Right cardiac atrium (tissue), 5 donors: Measurements from ENCODE around the gene MLLT10. TPM values are rescaled to one million over a fixed set of nuclear protein-coding genes. Genes with fewer than 3 reads are reported as not detected.

Experiments
- ATAC-seq, 2 donors: fragments of 200-7000 bp; cut with Tn5 transposase; one replicate each; pipeline versions ENCODE4 v1.8.0 to v1.9.1; 2020; ENCODE audit warnings: moderate library complexity in 2 of 2, mild to moderate bottlenecking in 1 of 2
- DNase-seq, 3 donors: peaks; one replicate each; pipeline ENCODE4 v3.0.0-alpha.2; 2020
- H3K27ac ChIP-seq: one replicate; pipeline ENCODE4 v1.5.1; 2013; ENCODE audit warnings: mild to moderate bottlenecking, low read length, control low read depth, moderate library complexity
- H3K27me3 ChIP-seq: one replicate; pipeline ENCODE4 v1.6.1; 2013; ENCODE audit not compliant: control insufficient read depth, insufficient read depth
- H3K4me1 ChIP-seq: one replicate; pipeline ENCODE4 v1.6.1; 2013; ENCODE audit warnings: low read length; ENCODE audit not compliant: control insufficient read depth, insufficient read depth
- H3K4me3 ChIP-seq: one replicate; pipeline ENCODE4 v1.5.1; 2013; ENCODE audit warnings: low read length, control low read depth
- H3K9me3 ChIP-seq: one replicate; pipeline ENCODE4 v1.6.1; 2013; ENCODE audit warnings: low read length; ENCODE audit not compliant: control insufficient read depth
- WGBS: extraction: QIAGEN DNeasy Blood & Tissue Kit; methylation state at CpG from one replicate; pipeline ENCODE4 v1.1.7; 2013; 5-methylcytosine and 5-hydroxymethylcytosine counted together
- intact Hi-C, 4 donors: fragments of 100-400 bp; cut with DNase I; formaldehyde crosslinking; loops; one replicate each; pipeline versions ENCODE4 v1.11.0 to v1.14.0; 2022 to 2023
- polyA plus RNA-seq: library from polyadenylated mRNA; stranded (reverse); fragments of 200-250 nt; gene quantifications from one replicate; pipeline ENCODE4 v1.2.3, GENCODE V29; 2013
- total RNA-seq, 4 donors: library from RNA; stranded (reverse); fragmentation: NEBNext Ultra II Directional; extraction: Animal tissue kit (Norgen Biotek cat#: 25700); gene quantifications; one replicate each; pipeline ENCODE4 v1.2.1, GENCODE V29; 2021
- donor health status: healthy with polysubstance abuse.
- donor health status: DM: no; HTN: yes; CAD: no.
- donor health status: DM: no; HTN: no; CAD: no.
- donor health status: DM: no; HTN: yes; CAD: no; lungs with severe emphysema.
- donor health status: DM: yes; HTN: yes; CAD: no.

The MLLT10 gene
- total and polyA plus RNA-seq, 5 donors = 14.1 to 36.1 (median 28.5) TPM

DNA sequence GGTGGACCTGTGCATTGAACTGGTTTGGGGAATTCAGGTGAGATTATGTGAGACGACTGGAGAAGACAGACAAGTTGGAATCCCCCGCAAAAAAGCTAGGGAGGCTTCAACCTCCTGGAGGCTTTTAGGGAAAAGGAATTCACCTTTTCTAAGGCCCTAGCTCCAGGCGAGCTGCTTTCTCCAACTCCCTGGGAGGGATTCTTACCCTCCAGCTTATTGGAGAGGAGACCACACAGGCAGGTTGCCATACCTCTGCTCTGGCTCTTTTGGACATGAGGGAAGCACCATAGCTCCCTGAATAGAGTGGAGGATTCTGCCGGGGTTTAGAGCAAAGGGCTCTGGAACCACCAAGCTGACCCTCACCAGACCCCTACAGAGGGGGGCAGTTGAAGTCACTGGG, 213.8 kb downstream of the MLLT10 start:
- Histone ChIP-seq H3K27ac (no peak overlapping the region), H3K27me3 (no peaks in the 10 kb centered on the region), H3K4me3 (no peak overlapping the region), H3K4me1 (no peaks in the 10 kb centered on the region), H3K9me3 (no peaks in the 10 kb centered on the region)
- intact Hi-C loops = no loop called here
- DNase-seq = peak in 1 of 3 donors; percentile 20
- ATAC-seq = no peak
- WGBS = 91% methylated on average over 4 of the region's 4 CpGs

DNA sequence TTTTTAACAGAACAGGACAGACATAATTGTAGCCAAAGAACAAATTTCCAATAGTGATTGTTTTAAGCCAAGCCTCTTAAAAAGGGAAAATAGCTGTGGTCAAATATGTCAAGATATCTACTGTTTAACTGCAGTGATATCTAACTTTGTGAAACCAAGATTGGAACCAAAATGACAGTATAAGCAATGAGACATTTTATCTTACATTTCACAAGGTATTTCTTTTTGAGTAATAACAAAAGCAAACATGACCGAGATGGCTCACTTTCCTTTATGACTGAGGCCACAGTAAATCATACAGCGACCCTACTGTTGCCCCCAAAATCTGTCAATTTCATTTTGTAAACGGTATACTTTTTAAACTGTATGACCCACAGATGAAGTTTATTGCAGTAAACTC, 215.8 kb downstream of the MLLT10 start:
- Histone ChIP-seq H3K9me3 (no peaks in the 10 kb centered on the region), H3K4me3 (no peak overlapping the region), H3K4me1 (no peaks in the 10 kb centered on the region), H3K27me3 (no peaks in the 10 kb centered on the region), H3K27ac (no peak overlapping the region)
- WGBS = 83% methylated on average over 3 of the region's 3 CpGs
- intact Hi-C loops = no loop called here
- DNase-seq (no peak), ATAC-seq (no peak)

DNA sequence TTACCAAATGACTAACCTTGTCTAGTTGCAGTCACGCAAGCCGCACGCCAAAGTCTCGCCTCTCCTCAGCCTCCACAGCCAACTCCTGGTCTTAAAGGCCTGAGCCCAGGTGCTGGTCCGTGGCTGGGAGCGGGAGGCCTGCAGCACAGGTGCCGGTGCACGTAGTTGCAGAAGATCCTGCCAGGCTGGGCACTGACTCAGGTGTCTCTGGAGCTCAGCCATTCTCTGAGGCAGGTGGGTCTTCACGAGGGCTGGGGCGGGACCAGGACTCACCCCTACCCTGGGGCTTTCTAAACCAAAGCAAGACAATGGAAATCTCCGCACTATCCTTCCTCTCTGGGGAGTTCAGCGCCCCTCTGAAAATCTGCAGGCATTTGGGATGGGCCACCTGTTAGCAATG, 216.4 kb downstream of the MLLT10 start:
- Histone ChIP-seq H3K27ac (no peak overlapping the region), H3K27me3 (no peaks in the 10 kb centered on the region), H3K4me3 (no peak overlapping the region), H3K4me1 (no peaks in the 10 kb centered on the region), H3K9me3 (no peaks in the 10 kb centered on the region)
- ATAC-seq (no peak), DNase-seq (peak in 1 of 3 donors; percentile 34)
- WGBS = 94% methylated on average over 12 of the region's 12 CpGs
- intact Hi-C loops = no loop called here

DNA sequence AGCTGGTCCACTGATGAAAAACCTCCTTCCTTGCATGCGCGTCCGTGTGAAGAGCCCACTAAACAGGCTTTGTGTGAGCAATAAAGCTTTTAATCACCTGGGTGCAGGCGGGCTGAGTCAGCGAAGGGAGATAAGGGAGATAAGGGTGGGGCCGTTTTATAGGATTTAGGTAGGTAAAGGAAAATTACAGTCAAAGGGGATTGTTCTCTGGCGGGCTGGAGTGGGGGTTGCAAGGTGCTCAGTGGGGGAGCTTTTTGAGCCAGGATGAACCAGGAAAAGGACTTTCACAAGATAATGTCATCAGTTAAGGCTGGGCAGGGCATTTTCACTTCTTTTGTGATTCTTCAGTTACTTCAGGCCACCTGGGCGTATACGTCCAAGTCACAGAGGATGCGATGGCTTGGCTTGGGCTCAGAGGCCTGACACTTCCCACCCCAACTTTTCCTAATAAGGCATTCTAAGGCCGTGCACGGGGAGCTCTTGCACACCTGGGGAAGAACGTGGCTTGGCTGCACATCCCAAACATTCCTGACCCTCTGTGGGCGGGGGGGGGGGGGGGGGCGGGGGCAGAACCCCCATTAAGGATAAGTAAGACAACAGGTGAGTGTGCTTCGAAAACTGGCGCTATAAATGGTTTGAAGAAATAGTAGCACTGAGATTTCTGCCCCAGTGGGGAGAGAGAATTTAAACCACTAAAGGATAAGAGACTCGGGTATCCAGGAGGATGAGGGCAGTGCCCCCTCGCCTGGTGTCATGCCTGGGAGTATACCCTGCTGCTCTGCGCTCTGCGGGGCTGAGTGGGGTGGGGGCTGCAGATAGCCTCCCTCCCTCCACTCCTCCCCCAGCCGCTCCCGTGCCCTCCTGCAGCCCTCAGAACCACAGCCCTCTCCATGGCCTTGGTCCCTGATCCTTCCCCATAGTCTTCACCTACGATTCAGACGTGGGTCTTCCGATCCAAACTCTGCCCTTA, 217.6 kb downstream of the MLLT10 start:
- WGBS = 79% methylated on average over 26 of the region's 26 CpGs
- Histone ChIP-seq H3K4me3 (no peak overlapping the region), H3K27me3 (no peaks in the 10 kb centered on the region), H3K9me3 (no peaks in the 10 kb centered on the region), H3K4me1 (no peaks in the 10 kb centered on the region), H3K27ac (no peak overlapping the region)
- no peak for ATAC-seq
- intact Hi-C loops = no loop called here
- DNase-seq = peak in 1 of 3 donors; percentile 33

DNA sequence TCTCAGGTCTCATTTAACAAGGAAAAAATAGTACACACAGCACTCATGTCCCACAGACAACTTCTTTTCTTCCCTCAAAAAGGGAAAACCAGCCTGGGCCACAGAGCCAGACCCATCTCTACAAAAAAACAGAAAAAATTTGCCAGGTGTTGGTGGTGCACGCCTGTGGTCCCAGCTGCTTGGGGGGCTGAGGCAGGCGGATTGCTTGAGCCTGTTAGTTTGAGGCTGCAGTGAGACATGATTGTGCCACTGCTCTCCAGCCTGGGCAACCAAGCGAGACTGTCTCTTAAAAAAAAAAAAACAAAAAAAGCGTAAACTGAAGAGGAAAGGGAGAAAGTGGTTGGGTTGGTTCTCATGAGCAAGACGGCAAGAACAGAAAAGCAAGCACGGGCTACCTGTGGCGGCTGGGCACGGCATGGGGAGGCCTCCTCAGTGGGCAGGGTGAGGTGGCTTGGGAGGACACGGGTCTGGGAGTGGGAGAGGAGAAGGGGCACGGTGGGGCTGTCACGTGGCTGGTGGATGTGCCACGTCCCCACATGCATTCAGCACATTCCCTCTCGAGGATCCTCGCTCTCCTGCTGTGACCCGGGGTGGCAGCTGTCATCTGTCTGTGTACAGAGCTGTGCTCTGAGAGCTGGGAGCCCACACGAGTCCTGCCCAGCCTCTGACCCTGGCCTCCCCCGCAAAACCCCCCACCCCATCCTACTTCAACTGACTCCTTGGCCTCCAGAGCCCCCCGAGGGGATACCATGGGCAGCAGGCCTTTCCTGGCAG, 219.7 kb downstream of the MLLT10 start:
- intact Hi-C loops = no loop called here
- Histone ChIP-seq H3K9me3 (no peaks in the 10 kb centered on the region), H3K27ac (no peak overlapping the region), H3K4me3 (no peak overlapping the region), H3K27me3 (no peaks in the 10 kb centered on the region), H3K4me1 (no peaks in the 10 kb centered on the region)
- WGBS = 83% methylated on average over 18 of the region's 18 CpGs
- DNase-seq (peak in 1 of 3 donors; percentile 18), ATAC-seq (no peak)

DNA sequence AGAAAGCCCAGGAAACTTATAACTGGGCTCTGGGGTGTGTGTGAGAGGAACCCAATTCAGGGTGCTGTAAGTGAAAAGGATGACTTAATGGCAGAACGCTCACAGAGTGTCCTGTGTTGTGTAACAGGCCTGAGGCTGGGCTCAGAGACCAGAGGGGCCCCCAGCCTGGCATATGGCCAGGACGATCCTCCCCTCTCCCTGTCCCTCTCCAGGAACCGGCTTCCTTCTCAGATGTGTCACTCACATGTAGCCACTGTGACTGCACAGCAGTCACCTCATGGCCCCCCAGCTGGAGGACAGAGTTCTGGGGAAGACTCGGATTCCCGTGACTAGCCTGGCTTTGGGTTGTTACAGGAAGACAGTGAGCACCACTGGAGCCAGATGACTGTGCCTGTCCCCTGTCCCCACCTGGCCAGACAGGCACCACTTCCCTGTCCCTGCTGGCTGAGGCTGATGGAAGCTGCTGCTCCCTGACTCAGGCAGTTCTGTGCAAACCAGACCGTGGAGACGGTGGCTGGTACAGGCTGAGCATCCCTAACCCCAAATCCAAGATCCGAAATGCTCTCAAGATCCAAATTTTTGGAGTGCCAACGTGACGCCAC, 220.5 kb downstream of the MLLT10 start:
- 76% methylated on average over 10 of the region's 10 CpGs for WGBS
- Histone ChIP-seq H3K4me1 (no peaks in the 10 kb centered on the region), H3K4me3 (no peak overlapping the region), H3K9me3 (no peaks in the 10 kb centered on the region), H3K27ac (no peak overlapping the region), H3K27me3 (no peaks in the 10 kb centered on the region)
- intact Hi-C loops = no loop called here
- ATAC-seq (no peak), DNase-seq (peak in 1 of 3 donors; percentile 26)

DNA sequence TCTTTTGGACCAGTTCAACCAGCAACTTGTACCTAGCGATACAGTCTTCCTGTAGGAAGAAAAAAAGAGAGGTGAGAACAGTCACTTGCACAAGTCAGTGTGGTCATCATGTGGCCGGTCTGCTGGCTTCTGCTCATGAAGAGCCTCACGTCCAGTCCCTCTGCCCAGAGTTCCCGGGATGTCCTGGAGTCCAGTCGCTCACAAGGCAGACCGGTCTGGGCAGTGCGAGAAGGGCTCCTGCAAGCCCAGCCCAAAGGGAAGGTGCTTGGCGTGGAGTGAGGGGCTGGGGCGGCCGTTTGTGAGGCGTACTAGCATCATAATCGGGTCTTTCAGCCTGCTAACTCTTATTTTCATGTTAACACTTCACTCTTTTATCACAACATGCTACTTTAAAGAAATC, 222.7 kb downstream of the MLLT10 start:
- intact Hi-C loops = no loop called here
- H3K27ac ChIP-seq = no peak overlapping the region
- ATAC-seq (no peak), DNase-seq (no peak)
- no peaks in the 10 kb centered on the region for H3K27me3 ChIP-seq
- no peak overlapping the region for H3K4me3 ChIP-seq
- 75% methylated on average over 12 of the region's 12 CpGs for WGBS
- no peaks in the 10 kb centered on the region for H3K4me1 ChIP-seq
- H3K9me3 ChIP-seq = no peaks in the 10 kb centered on the region

DNA sequence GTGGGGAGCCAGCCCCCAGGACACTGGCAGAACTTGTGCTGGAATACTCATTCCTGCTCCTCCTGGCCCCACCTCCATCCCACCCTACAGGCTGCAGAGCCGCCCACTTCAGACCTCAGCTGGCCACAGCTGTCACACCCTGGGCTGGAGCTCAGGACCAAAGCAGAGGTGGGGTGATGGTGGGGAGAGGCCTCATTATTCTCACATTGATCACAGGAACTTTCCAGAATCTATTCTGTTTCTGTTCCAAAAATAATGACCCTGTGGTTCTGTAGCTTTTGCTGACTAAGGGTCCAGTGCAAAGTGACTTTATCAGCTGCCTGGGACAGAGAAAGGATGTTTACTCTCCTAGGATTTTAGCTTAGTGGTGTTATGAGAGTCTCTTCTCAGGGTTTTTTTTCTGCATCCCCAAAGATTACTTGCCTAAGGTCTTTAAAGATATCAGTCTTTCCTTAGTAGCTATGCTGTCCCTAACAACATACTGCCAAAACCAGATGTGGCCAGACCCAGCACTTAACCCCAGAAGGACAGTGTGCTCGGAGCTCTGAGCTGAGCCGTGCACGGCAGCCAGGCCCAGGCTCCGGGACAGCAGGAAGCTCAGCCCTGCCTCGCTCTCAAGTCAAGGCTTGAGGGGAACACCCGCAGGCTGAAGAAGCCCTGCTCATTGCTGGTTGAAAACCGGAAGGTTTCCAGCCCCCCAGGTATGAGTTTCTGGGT, 223.3 kb downstream of the MLLT10 start:
- no peaks in the 10 kb centered on the region for H3K9me3 ChIP-seq
- H3K4me3 ChIP-seq = no peak overlapping the region
- H3K27me3 ChIP-seq = no peaks in the 10 kb centered on the region
- no peak overlapping the region for H3K27ac ChIP-seq
- no peaks in the 10 kb centered on the region for H3K4me1 ChIP-seq
- ATAC-seq (peak; percentile 74 to 78), DNase-seq (peak in 1 of 3 donors; percentile 63)
- intact Hi-C loops = no loop called here
- WGBS = 53% methylated on average over 8 of the region's 8 CpGs

DNA sequence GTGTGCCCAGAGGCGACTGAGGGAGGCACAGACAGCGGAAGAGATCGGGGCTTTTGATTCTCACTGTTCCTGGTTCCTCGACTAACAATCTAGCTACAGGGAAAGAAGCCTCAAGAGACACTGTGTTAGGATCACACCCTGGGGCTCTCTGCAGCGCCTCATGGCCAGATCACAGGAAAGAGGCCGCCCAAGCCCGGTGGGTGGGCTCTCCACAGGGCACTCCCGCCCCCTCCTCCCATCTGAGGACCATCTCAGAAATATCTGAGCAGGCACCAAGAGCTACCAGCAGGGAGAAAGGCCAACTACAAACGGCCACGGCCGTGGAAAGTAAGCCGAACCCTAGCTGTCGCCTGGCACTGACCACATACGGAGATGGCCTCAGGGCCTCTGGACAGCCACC, 224.2 kb downstream of the MLLT10 start:
- ATAC-seq (no peak), DNase-seq (no peak)
- Histone ChIP-seq H3K27me3 (no peaks in the 10 kb centered on the region), H3K9me3 (no peaks in the 10 kb centered on the region), H3K4me3 (no peak overlapping the region), H3K4me1 (no peaks in the 10 kb centered on the region), H3K27ac (no peak overlapping the region)
- intact Hi-C loops = no loop called here
- WGBS = 79% methylated on average over 14 of the region's 14 CpGs

DNA sequence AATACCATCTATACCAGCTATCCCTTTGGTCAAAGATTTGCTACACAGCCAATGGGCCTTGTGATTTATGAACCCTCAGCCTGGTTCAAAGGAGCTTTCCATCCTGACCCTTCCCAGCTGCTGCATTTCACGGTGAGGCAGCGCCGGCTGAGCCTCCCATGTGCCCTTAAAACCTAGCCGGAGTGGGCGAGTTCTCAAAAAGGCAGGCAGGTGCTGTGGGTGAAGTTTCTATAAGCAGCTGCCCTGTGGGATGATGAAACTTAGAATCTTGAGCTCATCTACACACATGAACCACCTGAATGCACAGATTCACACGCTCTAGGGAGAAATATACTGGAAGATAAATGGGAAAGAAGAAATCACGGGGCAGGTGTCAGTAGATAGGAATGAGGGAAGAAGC, 224.7 kb downstream of the MLLT10 start:
- DNase-seq = no peak
- H3K27me3 ChIP-seq = no peaks in the 10 kb centered on the region
- H3K9me3 ChIP-seq = no peaks in the 10 kb centered on the region
- H3K4me3 ChIP-seq = no peak overlapping the region
- H3K27ac ChIP-seq = no peak overlapping the region
- WGBS = 98% methylated on average over 7 of the region's 7 CpGs
- intact Hi-C loops = no loop called here
- ATAC-seq = no peak
- H3K4me1 ChIP-seq = no peaks in the 10 kb centered on the region
